Left ventricle myocardium inferior (tissue), 1 donor: ENCODE results near the gene HOXA3. TPM values are rescaled to one million over a fixed set of nuclear protein-coding genes. Genes with fewer than 3 reads are reported as not detected.

Source experiments
- DNase-seq: peaks from one replicate; pipeline ENCODE4 v3.0.0-alpha.2; 2020
- H3K27ac ChIP-seq: fragments of 200-600 bp; replicated peaks from 2 replicates; pipeline ENCODE4 v1.8.0; 2021
- H3K27me3 ChIP-seq: fragments of 200-600 bp; 2 replicates; pipeline ENCODE4 v1.8.0; 2021; ENCODE audit warnings: low read depth
- H3K36me3 ChIP-seq: fragments of 200-600 bp; 2 replicates; pipeline ENCODE4 v1.8.0; 2021
- H3K4me1 ChIP-seq: fragments of 200-600 bp; 2 replicates; pipeline ENCODE4 v1.8.0; 2021
- H3K4me3 ChIP-seq: fragments of 200-600 bp; 2 replicates; pipeline ENCODE4 v1.8.0; 2021; ENCODE audit warnings: mild to moderate bottlenecking, moderate library complexity
- H3K9me3 ChIP-seq: fragments of 200-600 bp; replicated peaks from 2 replicates; pipeline ENCODE4 v1.8.0; 2021
- intact Hi-C: fragments of 100-400 bp; cut with micrococcal nuclease; formaldehyde crosslinking; loops from one replicate; pipeline ENCODE4 v1.11.0; 2022
- total RNA-seq: library from RNA; stranded (reverse); fragmentation: NEBNext Ultra II Directional; extraction: Animal tissue kit (Norgen Biotek cat#: 25700); gene quantifications from one replicate; pipeline ENCODE4 v1.2.1, GENCODE V29; 2021
- TF ChIP-seq, protein P1 (sequence below): fragments of 200-600 bp; IDR thresholded peaks from 2 replicates; pipeline ENCODE4 v1.8.0; 2021; ENCODE audit warnings: antibody characterized with exemption, mild to moderate bottlenecking, borderline replicate concordance
- donor health status: DM: no; HTN: yes; CAD: no; lungs with severe emphysema.

The HOXA3 gene
- total RNA-seq, 1 donor from 2014 or later, result not detected

DNA sequence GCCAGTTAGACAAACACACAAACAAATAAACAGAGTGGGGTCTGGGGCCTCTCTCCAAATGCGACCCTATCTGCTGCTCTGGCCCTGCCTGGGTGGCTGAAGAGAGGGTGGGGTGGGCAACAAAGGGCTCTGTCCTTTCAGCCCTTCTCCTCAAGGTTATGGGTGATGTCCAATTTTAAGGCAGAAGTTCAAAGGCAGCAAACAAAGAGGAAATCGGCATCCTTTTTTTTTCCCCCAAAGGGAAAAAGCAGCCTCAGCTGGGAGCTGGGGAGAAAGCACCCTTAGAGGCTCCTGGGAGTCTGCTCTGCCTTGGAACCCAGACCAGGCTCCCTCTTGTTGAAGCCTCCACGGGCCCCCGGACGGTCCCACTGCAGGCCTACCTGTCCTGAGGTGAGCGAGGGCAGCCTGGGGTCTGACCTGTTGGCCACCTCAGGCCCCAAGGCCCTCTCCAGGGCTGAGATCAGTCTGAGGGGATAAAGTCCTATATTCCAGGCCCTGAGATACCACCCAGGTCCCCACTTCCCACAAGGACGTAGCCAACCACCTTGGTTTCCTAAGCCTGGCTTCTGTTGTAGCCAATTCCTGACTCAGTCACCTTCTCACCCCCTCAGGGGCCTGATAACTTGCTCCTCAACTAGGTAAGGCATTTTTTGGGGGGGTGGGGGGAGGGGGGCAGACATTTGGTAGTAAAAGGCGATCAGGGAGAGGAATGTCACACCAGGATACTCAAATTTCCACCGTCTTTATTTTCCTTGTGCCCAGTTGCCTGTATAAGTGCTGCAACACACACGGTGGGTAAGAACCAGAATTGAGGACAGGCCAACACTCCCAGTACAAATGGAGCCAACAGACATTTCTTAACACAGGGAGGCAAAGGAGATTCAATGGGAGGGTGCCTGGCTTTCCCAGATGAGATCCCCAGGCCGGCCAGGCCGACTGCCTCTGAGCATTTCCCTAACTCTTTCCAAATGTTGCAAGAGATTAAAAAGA is 28.3 kb upstream of the HOXA3 start:
- Histone ChIP-seq H3K9me3 (no peaks in the 10 kb centered on the region), H3K4me3 (no peak overlapping the region), H3K36me3 (no peaks in the 10 kb centered on the region), H3K4me1 (peaks cover 36% of the 10 kb centered on the region), H3K27ac (no peak overlapping the region), H3K27me3 (peaks cover 100% of the 10 kb centered on the region)
- intact Hi-C loops, result no loop called here
- TF ChIP-seq, protein P1, sequence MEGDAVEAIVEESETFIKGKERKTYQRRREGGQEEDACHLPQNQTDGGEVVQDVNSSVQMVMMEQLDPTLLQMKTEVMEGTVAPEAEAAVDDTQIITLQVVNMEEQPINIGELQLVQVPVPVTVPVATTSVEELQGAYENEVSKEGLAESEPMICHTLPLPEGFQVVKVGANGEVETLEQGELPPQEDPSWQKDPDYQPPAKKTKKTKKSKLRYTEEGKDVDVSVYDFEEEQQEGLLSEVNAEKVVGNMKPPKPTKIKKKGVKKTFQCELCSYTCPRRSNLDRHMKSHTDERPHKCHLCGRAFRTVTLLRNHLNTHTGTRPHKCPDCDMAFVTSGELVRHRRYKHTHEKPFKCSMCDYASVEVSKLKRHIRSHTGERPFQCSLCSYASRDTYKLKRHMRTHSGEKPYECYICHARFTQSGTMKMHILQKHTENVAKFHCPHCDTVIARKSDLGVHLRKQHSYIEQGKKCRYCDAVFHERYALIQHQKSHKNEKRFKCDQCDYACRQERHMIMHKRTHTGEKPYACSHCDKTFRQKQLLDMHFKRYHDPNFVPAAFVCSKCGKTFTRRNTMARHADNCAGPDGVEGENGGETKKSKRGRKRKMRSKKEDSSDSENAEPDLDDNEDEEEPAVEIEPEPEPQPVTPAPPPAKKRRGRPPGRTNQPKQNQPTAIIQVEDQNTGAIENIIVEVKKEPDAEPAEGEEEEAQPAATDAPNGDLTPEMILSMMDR, result no peak
- no peak for DNase-seq

DNA sequence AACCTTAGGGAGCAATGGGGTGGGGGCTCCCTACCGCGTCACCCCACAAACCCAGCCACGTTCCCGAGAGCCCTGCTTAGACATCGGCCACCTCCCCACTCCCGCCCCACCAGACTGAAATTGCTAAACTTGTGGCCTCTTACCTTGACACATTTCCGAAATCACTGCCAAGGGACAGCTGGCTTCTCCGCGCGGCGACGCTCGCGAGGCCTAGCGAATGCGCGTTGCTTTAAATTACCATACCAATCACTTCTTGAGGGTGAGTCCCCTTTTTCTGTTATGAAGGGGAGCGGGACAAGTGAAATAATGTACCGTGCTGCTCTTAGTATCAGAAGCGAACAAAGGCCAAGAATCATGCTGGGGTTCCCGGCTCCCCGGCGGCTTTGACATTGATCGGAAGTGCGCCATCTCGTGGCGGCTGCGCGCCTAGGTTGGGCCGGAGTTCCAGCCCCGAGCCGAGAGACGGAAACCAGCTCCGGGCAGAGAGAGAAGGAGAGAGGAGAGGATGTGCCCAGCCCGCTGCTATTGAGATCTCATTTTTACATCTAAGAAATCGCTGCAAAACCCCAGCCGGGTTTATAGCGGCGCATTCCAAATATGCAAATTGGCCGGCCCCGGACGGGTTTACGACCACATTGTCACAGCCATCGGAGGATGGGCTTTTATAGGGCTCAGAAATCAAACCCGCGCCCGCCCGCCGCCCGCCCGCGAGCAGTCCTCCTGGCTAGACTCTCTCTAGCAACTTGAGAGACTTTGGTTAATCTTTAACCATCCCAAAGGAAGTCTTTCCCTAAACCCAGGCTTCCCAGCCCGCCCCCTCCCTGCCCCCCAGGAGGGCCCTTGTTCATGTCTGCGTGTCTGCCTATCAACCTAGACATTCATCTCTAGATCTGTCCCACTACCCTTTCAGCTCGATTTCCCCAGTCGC is 27.4 kb upstream of the HOXA3 start:
- H3K27ac ChIP-seq, result no peak overlapping the region
- H3K27me3 ChIP-seq, result peaks cover 100% of the 10 kb centered on the region
- intact Hi-C loops, result no loop called here
- H3K4me1 ChIP-seq, result peaks cover 27% of the 10 kb centered on the region
- H3K36me3 ChIP-seq, result no peaks in the 10 kb centered on the region
- peak; percentile 46 for DNase-seq
- no peaks in the 10 kb centered on the region for H3K9me3 ChIP-seq
- TF ChIP-seq, protein P1, result peak; percentile 76
- H3K4me3 ChIP-seq, result peak overlapping the region; percentile 37

DNA sequence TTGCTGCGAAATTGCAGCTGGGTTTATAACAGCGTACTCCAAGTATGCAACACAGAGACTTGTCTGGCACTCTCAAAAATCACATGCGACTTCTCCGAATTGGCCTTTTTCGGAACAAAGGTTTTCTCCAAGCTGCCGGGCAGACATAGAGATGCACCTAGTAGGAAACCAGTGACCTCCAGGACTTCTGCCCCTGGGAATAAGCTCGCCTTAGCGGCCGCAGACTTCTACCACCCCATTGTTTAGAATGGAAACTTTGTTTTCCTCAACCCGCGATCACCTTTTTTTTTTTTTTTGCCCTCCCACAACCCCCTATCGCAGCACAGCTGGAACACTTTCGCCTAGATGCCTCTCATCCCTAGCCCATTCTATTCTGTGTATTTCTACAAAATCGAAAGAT is 26.6 kb upstream of the HOXA3 start:
- H3K27ac ChIP-seq, result no peak overlapping the region
- TF ChIP-seq, protein P1, result no peak
- intact Hi-C loops, result no loop called here

DNA sequence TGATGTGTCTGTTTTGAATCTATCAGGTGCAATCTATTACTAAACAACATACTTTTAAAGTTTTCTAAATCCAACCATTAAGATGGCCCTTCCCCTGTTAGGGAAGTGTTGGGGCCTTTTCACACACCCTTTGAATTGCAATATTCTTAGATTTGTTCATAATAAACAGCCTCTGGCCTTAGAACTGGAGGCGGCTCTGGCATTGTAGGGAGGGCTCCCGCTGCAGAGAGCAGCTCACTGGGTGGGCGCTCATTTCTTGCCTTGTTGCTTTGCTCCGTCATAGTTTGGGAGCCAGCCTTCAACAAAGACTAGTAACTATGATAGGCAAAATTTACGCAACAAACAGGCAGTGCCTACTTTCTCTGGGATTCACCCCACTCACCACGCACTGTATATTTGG is 26.0 kb upstream of the HOXA3 start:
- no peak overlapping the region for H3K4me3 ChIP-seq

More for the DNA sequence above, 26.6 kb upstream of the HOXA3 start:
- peaks cover 26% of the 10 kb centered on the region for H3K4me1 ChIP-seq
- DNase-seq, result peak; percentile 3
- H3K36me3 ChIP-seq, result no peaks in the 10 kb centered on the region
- H3K4me3 ChIP-seq, result no peak overlapping the region
- H3K27me3 ChIP-seq, result peaks cover 100% of the 10 kb centered on the region
- H3K9me3 ChIP-seq, result no peaks in the 10 kb centered on the region

More for the DNA sequence above, 26.0 kb upstream of the HOXA3 start:
- TF ChIP-seq, protein P1, result no peak
- Histone ChIP-seq H3K9me3 (no peaks in the 10 kb centered on the region), H3K27me3 (peaks cover 100% of the 10 kb centered on the region), H3K4me1 (peaks cover 26% of the 10 kb centered on the region), H3K27ac (no peak overlapping the region), H3K36me3 (no peaks in the 10 kb centered on the region)
- DNase-seq, result no peak
- intact Hi-C loops, result no loop called here
